Measurements from ENCODE around the gene NAA35.
"Not testable (repeated sequence)": the region's sequence is repeated elsewhere in the genome, so short reads cannot be mapped to it uniquely, and the experiment has no call there.

GRCh38 chr9:85935950-85936349 is 5.0 kb upstream of the NAA35 start:
- not testable (repeated sequence) for TF ChIP-seq RXRA (IDR thresholded peaks at IDR 0.05; ENCODE audit: borderline replicate concordance, low read depth); NFIC (IDR thresholded peaks at IDR 0.05; ENCODE audit: borderline replicate concordance); RCOR1 (IDR thresholded peaks at IDR 0.05; ENCODE audit: low read length); YY1 (IDR thresholded peaks at IDR 0.05; ENCODE audit: low read depth); MAX (IDR thresholded peaks at IDR 0.05; ENCODE audit: low read depth); CTCF (IDR thresholded peaks at IDR 0.05); POLR2AphosphoS5 (IDR thresholded peaks at IDR 0.05; ENCODE audit: low read depth, low read length); CHD2 (IDR thresholded peaks at IDR 0.05; ENCODE audit: low read length, partially characterized antibody); EZH2phosphoT487 (IDR thresholded peaks at IDR 0.05; ENCODE audit: borderline replicate concordance, low read depth); EP300 (IDR thresholded peaks at IDR 0.05; ENCODE audit: borderline replicate concordance in 1 of 2, low read depth in 1 of 2, low read length in 1 of 2); REST (IDR thresholded peaks at IDR 0.05; ENCODE audit: low read depth, low read length); ZBTB33 (IDR thresholded peaks at IDR 0.05; ENCODE audit: borderline replicate concordance, low read depth); MXI1 (IDR thresholded peaks at IDR 0.05; ENCODE audit: low read depth, low read length); USF2 (IDR thresholded peaks at IDR 0.05; ENCODE audit: borderline replicate concordance, low read depth, low read length)

Measured in SK-N-SH (cell line).